Glutamatergic neuron (in vitro differentiated cells): ENCODE results near the gene GRHL1. TPM values are rescaled to one million over a fixed set of nuclear protein-coding genes. Genes with fewer than 3 reads are reported as not detected.

Experiments
- DNase-seq: peaks from one replicate; pipeline ENCODE4 v3.0.0; 2022
- H3K27ac Mint-ChIP-seq: one replicate; pipeline ENCODE4 v1.8.0; 2020; ENCODE audit warnings: mild to moderate bottlenecking, mixed read lengths, inconsistent platforms; ENCODE audit not compliant: unreplicated experiment
- H3K27me3 Mint-ChIP-seq: one replicate; pipeline ENCODE4 v1.8.0; 2020; ENCODE audit warnings: mild to moderate bottlenecking, moderate library complexity, mixed read lengths, inconsistent platforms; ENCODE audit not compliant: unreplicated experiment
- H3K36me3 Mint-ChIP-seq: one replicate; pipeline ENCODE4 v1.8.0; 2020; ENCODE audit warnings: mild to moderate bottlenecking, mixed read lengths, inconsistent platforms; ENCODE audit not compliant: unreplicated experiment
- H3K4me1 Mint-ChIP-seq: one replicate; pipeline ENCODE4 v1.8.0; 2020; ENCODE audit warnings: mild to moderate bottlenecking, low read depth, mixed read lengths, inconsistent platforms; ENCODE audit not compliant: unreplicated experiment
- H3K4me3 Mint-ChIP-seq: one replicate; pipeline ENCODE4 v1.8.0; 2020; ENCODE audit warnings: mild to moderate bottlenecking, mixed read lengths, inconsistent platforms; ENCODE audit not compliant: unreplicated experiment
- H3K9me3 Mint-ChIP-seq: one replicate; pipeline ENCODE4 v1.8.0; 2020; ENCODE audit warnings: mild to moderate bottlenecking, moderate library complexity, mixed read lengths, inconsistent platforms; ENCODE audit not compliant: unreplicated experiment
- total RNA-seq: library from RNA; stranded (reverse); fragmentation: NEBNext Ultra II Directional; extraction: Animal tissue kit (Norgen Biotek cat#: 25700); gene quantifications from one replicate; pipeline ENCODE4 v1.2.1, GENCODE V29; 2021; ENCODE audit not compliant: unreplicated experiment
- TF ChIP-seq, protein P1 (sequence below): fragments of 200-600 bp; sonication (generic); IDR thresholded peaks from one replicate; pipeline ENCODE4 v1.5.0; 2021; ENCODE audit not compliant: partially characterized antibody, unreplicated experiment

GRHL1 gene
- total RNA-seq, 1 donor from 2014 or later: 4.3 TPM

DNA sequence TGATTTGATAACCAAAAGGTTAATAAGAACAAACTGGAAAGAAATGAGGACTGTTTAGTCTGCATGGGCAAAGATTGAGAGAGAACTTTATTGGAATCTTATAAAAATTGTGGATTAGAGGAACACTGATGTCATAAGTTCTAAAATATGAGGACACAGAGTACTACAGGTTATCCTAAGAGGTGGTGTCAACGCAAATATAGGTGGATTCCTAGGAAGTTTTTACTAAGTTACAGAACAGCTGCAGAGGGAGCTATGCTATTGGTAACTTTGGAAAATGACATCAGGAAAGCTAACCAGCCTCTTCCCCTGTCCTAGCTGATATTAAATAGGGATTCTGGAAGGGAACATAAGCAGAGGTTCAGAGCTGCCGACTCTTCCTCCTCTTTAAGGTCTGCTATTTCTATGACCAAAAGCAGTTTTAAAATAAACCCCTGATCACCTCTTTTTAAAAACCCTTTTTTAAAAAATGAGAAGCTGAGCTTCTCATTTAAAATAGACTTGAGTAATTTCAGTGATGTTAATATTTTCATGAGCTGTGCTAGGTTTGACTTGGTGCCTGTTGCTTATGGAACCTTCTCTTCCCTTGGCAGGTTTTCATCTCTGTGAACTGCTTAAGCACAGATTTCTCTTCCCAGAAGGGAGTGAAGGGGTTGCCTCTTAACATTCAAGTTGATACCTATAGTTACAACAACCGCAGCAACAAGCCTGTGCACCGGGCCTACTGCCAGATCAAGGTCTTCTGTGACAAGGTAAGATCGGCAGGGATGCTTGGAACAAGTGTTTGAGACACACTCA is 34.2 kb downstream of the GRHL1 start:
- Mint-ChIP-seq H3K9me3 (no peaks in the 10 kb centered on the region), H3K36me3 (no peaks in the 10 kb centered on the region)

DNA sequence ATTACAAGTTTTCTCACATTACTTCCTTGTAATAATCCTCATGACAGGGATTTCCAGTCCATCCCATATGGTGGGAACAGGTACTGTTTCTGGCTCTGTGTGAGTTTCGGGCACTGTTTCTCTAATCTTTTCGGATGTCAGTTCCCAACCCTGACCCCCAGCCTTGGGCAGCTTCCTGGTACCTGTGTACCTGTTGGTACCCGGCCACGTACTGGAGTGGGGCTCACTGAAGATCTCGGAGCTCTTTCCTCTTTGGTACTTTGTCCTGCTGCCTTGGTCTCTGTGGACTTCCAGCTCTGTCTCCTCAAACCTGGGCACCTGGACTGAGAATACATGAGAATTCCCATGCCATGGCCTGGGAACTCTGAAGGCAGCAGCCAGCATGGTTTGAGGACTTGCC is 36.8 kb downstream of the GRHL1 start:
- TF ChIP-seq, protein P1, sequence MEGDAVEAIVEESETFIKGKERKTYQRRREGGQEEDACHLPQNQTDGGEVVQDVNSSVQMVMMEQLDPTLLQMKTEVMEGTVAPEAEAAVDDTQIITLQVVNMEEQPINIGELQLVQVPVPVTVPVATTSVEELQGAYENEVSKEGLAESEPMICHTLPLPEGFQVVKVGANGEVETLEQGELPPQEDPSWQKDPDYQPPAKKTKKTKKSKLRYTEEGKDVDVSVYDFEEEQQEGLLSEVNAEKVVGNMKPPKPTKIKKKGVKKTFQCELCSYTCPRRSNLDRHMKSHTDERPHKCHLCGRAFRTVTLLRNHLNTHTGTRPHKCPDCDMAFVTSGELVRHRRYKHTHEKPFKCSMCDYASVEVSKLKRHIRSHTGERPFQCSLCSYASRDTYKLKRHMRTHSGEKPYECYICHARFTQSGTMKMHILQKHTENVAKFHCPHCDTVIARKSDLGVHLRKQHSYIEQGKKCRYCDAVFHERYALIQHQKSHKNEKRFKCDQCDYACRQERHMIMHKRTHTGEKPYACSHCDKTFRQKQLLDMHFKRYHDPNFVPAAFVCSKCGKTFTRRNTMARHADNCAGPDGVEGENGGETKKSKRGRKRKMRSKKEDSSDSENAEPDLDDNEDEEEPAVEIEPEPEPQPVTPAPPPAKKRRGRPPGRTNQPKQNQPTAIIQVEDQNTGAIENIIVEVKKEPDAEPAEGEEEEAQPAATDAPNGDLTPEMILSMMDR: no peak
- Mint-ChIP-seq H3K9me3 (no peaks in the 10 kb centered on the region), H3K27me3 (no peaks in the 10 kb centered on the region), H3K4me3 (no peak overlapping the region), H3K36me3 (no peaks in the 10 kb centered on the region), H3K27ac (no peak overlapping the region), H3K4me1 (no peaks in the 10 kb centered on the region)
- no peak for DNase-seq

More for the DNA sequence above, 34.2 kb downstream of the GRHL1 start:
- Mint-ChIP-seq H3K4me3 (no peak overlapping the region), H3K27ac (no peak overlapping the region), H3K27me3 (no peaks in the 10 kb centered on the region), H3K4me1 (peaks cover 2% of the 10 kb centered on the region)
- TF ChIP-seq, protein P1: no peak
- DNase-seq: no peak

DNA sequence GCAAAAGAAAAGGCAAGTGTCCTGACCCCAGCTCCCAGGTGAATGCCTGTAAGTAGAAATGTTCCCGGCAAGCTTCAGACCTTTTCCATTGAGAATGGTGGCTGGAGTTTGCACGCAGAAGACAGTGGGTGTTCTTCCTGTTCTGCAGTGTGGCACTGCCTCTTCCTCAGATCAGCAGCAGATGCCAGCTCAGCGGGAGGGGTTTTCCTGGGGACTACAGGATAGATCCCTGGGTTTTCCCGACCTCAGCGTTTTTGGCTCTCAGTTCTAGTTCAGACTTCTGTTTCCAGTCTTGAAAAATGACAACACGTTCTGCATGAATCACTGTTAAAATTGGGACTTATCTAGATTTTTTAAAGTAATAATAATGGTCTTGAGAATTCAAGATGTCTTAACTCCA is 39.2 kb downstream of the GRHL1 start:
- TF ChIP-seq, protein P1: no peak
- no peaks in the 10 kb centered on the region for H3K9me3 Mint-ChIP-seq
- DNase-seq: no peak
- no peaks in the 10 kb centered on the region for H3K27me3 Mint-ChIP-seq
- peaks cover 8% of the 10 kb centered on the region for H3K36me3 Mint-ChIP-seq
- no peak overlapping the region for H3K27ac Mint-ChIP-seq
- no peak overlapping the region for H3K4me3 Mint-ChIP-seq
- peaks cover 2% of the 10 kb centered on the region for H3K4me1 Mint-ChIP-seq

DNA sequence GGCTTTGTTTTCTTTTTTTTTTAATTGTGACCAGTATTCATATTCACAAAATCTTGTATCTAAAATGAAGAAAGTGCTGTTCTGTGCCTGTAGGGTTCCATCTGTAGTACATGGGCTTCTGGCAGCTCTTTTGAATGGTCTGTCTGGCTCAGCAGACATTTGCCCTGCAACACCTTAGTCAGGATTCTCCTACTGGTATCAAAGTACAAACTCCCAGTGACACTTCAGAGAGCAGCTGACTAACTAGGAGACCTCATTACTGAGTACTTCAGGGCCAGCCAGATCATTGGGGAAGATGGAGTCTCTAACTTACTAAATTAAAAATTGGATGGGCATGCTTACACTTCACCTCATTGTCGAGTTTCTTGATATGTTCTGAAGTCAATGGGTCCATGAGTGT is 39.7 kb downstream of the GRHL1 start:
- H3K4me1 Mint-ChIP-seq: peaks cover 2% of the 10 kb centered on the region
- H3K27ac Mint-ChIP-seq: no peak overlapping the region
- DNase-seq: no peak
- H3K36me3 Mint-ChIP-seq: peaks cover 8% of the 10 kb centered on the region
- H3K27me3 Mint-ChIP-seq: no peaks in the 10 kb centered on the region
- TF ChIP-seq, protein P1: no peak
- no peaks in the 10 kb centered on the region for H3K9me3 Mint-ChIP-seq
- no peak overlapping the region for H3K4me3 Mint-ChIP-seq

DNA sequence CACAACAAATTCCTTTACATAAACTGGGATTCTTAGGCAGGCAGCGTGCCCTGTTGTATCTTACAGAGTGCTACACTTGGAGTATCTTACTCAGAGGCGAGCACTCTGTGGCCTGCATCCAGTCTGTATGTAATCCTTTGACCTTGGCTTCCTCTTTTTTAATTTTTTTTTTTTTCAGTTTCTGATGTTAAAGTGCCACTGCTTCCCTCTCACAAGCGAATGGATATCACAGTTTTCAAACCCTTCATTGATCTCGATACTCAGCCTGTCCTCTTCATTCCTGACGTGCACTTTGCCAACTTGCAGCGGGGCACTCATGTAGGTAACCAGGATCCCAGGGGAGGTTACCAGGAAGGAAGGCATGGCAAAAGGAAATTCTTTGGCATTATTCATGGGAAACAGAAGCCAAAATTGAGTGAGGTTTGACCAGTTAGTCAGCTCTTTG is 40.4 kb downstream of the GRHL1 start:
- no peak for DNase-seq
- Mint-ChIP-seq H3K4me1 (peaks cover 2% of the 10 kb centered on the region), H3K9me3 (no peaks in the 10 kb centered on the region), H3K27me3 (no peaks in the 10 kb centered on the region), H3K27ac (no peak overlapping the region), H3K4me3 (no peak overlapping the region), H3K36me3 (peaks cover 8% of the 10 kb centered on the region)
- TF ChIP-seq, protein P1: no peak
